Heart left ventricle (tissue), 13 donors: ENCODE measurements around the gene PADI2.
A peak's percentile ranks its signal among the peaks of the same experiment; 100 is the strongest.

Source experiments
- POLR2A ChIP-seq, 2 donors: fragments of 450-650 bp; IDR thresholded peaks; one replicate each; pipeline ENCODE4 v1.6.1; 2017; ENCODE audit warnings: antibody characterized with exemption in 2 of 2, mild to moderate bottlenecking in 2 of 2, moderate library complexity in 2 of 2
- TF ChIP-seq, protein P1 (sequence below), 12 donors: fragments of 200-600 bp; sonication (generic) in 4 of 12; IDR thresholded peaks; one replicate each; pipeline versions ENCODE4 v1.5.0 to v1.8.0; 2018 to 2022; ENCODE audit warnings: antibody characterized with exemption in 12 of 12, mild to moderate bottlenecking in 5 of 12
- donor health status: ischemic (EF 13 %, LVEDD 7.1; RV severe dilation, severe dysfunction).
- donor health status: DM: no; HTN: yes; CAD: no.
- donor health status: DM: no; HTN: no; CAD: no.
- donor health status: ischemic (EF 25% LVEDD 6.9; RV normal size, moderate dysfunction).
- donor health status: ischemic (EF 25% LVEDD 5.7; RV mildly dilated, moderate dysfunction).
- donor health status: ischemic (EF 35%, LVEDD 5.7; RV mildly dilated, moderate dysfunction).
- donor health status: nonischemic (EF 11% LVEDD 7.7; RV severe dilation, severe dysfunction).
- donor health status: DM: yes; HTN: yes; CAD: no.
- donor health status: PGD.
- donor health status: ischemic (EF 29% LVEDD 5.4; RV normal size, mild dysfunction).
- donor health status: nonischemic (EF 23%, LVEDD 6.1; RV moderate dilation, normal function).

DNA sequence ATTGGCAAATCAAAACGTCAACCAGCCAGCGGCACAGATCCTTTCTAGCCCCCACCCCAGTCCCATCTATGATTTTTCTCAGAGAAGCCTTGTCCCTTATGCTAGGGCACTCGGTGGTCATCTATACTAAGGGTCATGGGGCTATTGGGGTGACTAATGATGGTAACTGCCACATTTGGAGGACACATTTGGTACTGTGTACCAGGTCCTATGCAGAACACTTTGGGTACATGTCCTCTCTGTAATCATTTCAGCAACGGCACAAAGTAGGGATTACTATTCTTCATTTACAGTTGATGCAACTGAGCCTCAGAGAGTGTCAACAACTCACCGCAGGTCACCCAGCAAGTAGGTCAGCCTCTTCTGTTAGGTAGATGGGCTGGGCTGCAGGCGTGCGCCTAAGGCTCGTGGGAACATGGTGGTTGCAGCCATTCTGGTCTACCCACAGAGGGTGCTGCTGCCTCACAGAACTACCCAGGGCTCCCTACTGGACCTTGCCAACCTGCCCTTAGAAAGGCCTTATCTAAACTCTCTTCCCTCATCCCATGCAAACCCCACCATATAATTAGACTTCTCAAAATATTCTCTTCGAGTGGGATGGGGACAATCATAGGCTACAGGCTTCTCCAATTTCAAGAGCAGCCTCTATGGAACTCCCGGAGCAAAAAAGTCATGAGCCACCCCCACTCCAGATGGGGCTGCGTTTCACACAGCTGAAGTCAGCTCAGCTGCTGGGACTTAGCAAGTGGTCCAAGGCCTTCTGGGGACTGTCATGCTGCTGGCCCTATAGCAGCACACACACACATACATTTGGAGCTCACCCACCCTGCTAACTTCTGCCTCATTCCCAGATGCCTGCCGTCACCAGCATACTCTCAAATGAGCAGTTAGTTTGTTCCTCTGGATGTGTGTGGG is 59.6 kb downstream of the PADI2 start:
- TF ChIP-seq, protein P1, sequence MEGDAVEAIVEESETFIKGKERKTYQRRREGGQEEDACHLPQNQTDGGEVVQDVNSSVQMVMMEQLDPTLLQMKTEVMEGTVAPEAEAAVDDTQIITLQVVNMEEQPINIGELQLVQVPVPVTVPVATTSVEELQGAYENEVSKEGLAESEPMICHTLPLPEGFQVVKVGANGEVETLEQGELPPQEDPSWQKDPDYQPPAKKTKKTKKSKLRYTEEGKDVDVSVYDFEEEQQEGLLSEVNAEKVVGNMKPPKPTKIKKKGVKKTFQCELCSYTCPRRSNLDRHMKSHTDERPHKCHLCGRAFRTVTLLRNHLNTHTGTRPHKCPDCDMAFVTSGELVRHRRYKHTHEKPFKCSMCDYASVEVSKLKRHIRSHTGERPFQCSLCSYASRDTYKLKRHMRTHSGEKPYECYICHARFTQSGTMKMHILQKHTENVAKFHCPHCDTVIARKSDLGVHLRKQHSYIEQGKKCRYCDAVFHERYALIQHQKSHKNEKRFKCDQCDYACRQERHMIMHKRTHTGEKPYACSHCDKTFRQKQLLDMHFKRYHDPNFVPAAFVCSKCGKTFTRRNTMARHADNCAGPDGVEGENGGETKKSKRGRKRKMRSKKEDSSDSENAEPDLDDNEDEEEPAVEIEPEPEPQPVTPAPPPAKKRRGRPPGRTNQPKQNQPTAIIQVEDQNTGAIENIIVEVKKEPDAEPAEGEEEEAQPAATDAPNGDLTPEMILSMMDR (IDR thresholded peaks at IDR 0.05): peak; percentile 45 to 72 (median 64)
- TF ChIP-seq POLR2A (IDR thresholded peaks at IDR 0.05): no peak
